ENCODE measurements around the gene PTPN1.
"Not testable (repeated sequence)": the region's sequence is repeated elsewhere in the genome, so short reads cannot be mapped to it uniquely, and the experiment has no call there.

The PTPN1 gene

GRCh38 chr20:50620459-50620858 lies 110.3 kb downstream of the PTPN1 start:
- not testable (repeated sequence) for DNase-seq

- DNase-seq, result no peak
These were observed 111.0 kb downstream of the PTPN1 start for GRCh38 chr20:50621068-50621665.

- peak; percentile 40 for DNase-seq
These were observed 114.3 kb downstream of the PTPN1 start for GRCh38 chr20:50624351-50625016.

GRCh38 chr20:50625986-50626677 lies 115.9 kb downstream of the PTPN1 start:
- DNase-seq, result no peak

- no peak for DNase-seq
These were observed 117.6 kb downstream of the PTPN1 start for GRCh38 chr20:50627747-50628146.

- DNase-seq, result no peak
These were observed 118.1 kb downstream of the PTPN1 start for GRCh38 chr20:50628332-50628731.

- no peak for DNase-seq
These were observed 118.9 kb downstream of the PTPN1 start for GRCh38 chr20:50628853-50629669.

GRCh38 chr20:50629670-50630045 lies 119.5 kb downstream of the PTPN1 start:
- no peak for DNase-seq

GRCh38 chr20:50630578-50631263 lies 120.5 kb downstream of the PTPN1 start:
- no peak for DNase-seq

- no peak for DNase-seq
These were observed 122.1 kb downstream of the PTPN1 start for GRCh38 chr20:50632236-50632635.

GRCh38 chr20:50632701-50633100 lies 122.5 kb downstream of the PTPN1 start:
- DNase-seq, result no peak

GRCh38 chr20:50633361-50633760 lies 123.2 kb downstream of the PTPN1 start:
- no peak for DNase-seq

- DNase-seq, result no peak
These were observed 124.0 kb downstream of the PTPN1 start for GRCh38 chr20:50634191-50634590.

All from kidney glomerular epithelial cell (primary cell).